OCI-LY7 (cell line): ENCODE results near the gene MYZAP. TPM values are rescaled to one million over a fixed set of nuclear protein-coding genes. Genes with fewer than 3 reads are reported as not detected.

Experiments used
- BruUV-seq: library from RNA; stranded (reverse); fragments of 400-500 nt; replicated peaks from 2 replicates; lab custom pipeline; 2021; lab: Mats Ljungman, UMichigan
- CTCF ChIA-PET: fragments of 300-600 bp; sonication (Branson Sonifier 250); formaldehyde crosslinking; loops from one replicate; lab custom pipeline; 2022; ENCODE audit warnings: antibody characterized with exemption; ENCODE audit not compliant: unreplicated experiment; lab: Charles Lee
- POLR2A ChIA-PET: fragments of 300-600 bp; sonication (Branson Sonifier 250); formaldehyde crosslinking; loops from one replicate; lab custom pipeline; 2022; ENCODE audit warnings: antibody characterized with exemption; lab: Charles Lee
- DNase-seq: peaks from one replicate; pipeline ENCODE4 v3.0.0-alpha.2; 2015; ENCODE audit warnings: low spot score
- H2AFZ ChIP-seq: fragments of 200-600 bp; sonication (generic), shearing (Covaris generic); 2 replicates; pipeline ENCODE4 v1.6.1; 2014; ENCODE audit warnings: mild to moderate bottlenecking, antibody characterized with exemption, low read length, moderate library complexity
- H3K27ac ChIP-seq: fragments of 200-600 bp; sonication (generic); 2 replicates; pipeline ENCODE4 v1.5.1; 2014; ENCODE audit warnings: mixed run types, low read depth, mild to moderate bottlenecking, moderate library complexity, low read length, inconsistent platforms; ENCODE audit not compliant: poor library complexity, severe bottlenecking
- H3K36me3 ChIP-seq: fragments of 200-600 bp; sonication (generic); 2 replicates; pipeline ENCODE4 v1.6.1; 2014; ENCODE audit warnings: mild to moderate bottlenecking, antibody characterized with exemption, low read length, moderate library complexity, mixed read lengths; ENCODE audit not compliant: insufficient read depth
- H3K4me1 ChIP-seq: fragments of 200-600 bp; sonication (generic); 2 replicates; pipeline ENCODE4 v1.5.1; 2014; ENCODE audit warnings: mild to moderate bottlenecking, low read length; ENCODE audit not compliant: insufficient read depth, poor library complexity, severe bottlenecking
- H3K4me2 ChIP-seq: fragments of 200-600 bp; sonication (generic); 2 replicates; pipeline ENCODE4 v1.6.1; 2014; ENCODE audit warnings: mild to moderate bottlenecking, low read length
- H3K4me3 ChIP-seq: fragments of 200-600 bp; sonication (generic); 2 replicates; pipeline ENCODE4 v1.5.1; 2014; ENCODE audit warnings: mild to moderate bottlenecking, low read depth, low read length; ENCODE audit not compliant: poor library complexity, severe bottlenecking
- H3K79me2 ChIP-seq: fragments of 200-600 bp; sonication (generic); 2 replicates; pipeline ENCODE4 v1.6.1; 2016; ENCODE audit warnings: low read depth, mild to moderate bottlenecking, low read length, moderate library complexity, mixed read lengths; ENCODE audit not compliant: insufficient read depth
- H3K9me2 ChIP-seq: fragments of 200-600 bp; sonication (generic); 2 replicates; pipeline ENCODE4 v1.6.1; 2016; ENCODE audit warnings: mild to moderate bottlenecking, low read length, mixed read lengths; ENCODE audit not compliant: insufficient read depth
- H3K9me3 ChIP-seq: fragments of 200-600 bp; sonication (generic); 2 replicates; pipeline ENCODE4 v1.6.1; 2014; ENCODE audit warnings: mild to moderate bottlenecking, mixed run types, low read length, mixed read lengths
- H4K20me1 ChIP-seq: fragments of 200-600 bp; sonication (generic); 2 replicates; pipeline ENCODE4 v1.6.1; 2014; ENCODE audit warnings: mild to moderate bottlenecking, antibody characterized with exemption, low read length, moderate library complexity, mixed read lengths; ENCODE audit not compliant: insufficient read depth
- CTCF ChIP-seq: fragments of 200-600 bp; sonication (generic); conservative IDR thresholded peaks from 2 replicates; pipeline ENCODE4 v1.5.1; 2014; ENCODE audit warnings: mild to moderate bottlenecking, antibody characterized with exemption, low read length, moderate library complexity, mixed read lengths
- EZH2phosphoT487 ChIP-seq: fragments of 200-600 bp; sonication (generic); IDR thresholded peaks from 2 replicates; pipeline ENCODE4 v1.6.1; 2018; ENCODE audit warnings: low read depth, borderline replicate concordance, mild to moderate bottlenecking, mixed run types, antibody characterized with exemption, low read length, moderate library complexity, mixed read lengths
- intact Hi-C: fragments of 100-400 bp; cut with micrococcal nuclease; formaldehyde crosslinking; loops from one replicate; pipeline ENCODE4 v1.10.0; 2022; ENCODE audit not compliant: unreplicated experiment
- total RNA-seq, 2 experiments: library from RNA; depleted of rRNA in 1 of 2; stranded (reverse); fragments of >200 nt in 1 of 2; shearing (Covaris generic) in 1 of 2; gene quantifications; 2 replicates each; pipeline ENCODE4 v1.2.3, GENCODE V29; 2014 to 2022

The MYZAP gene
- total RNA-seq, 2 experiments from 2014 or later = not detected

GRCh38 chr15:57631386-57632110, 39.8 kb downstream of the MYZAP start:
- H3K4me2 ChIP-seq = no peak overlapping the region
- H3K9me2 ChIP-seq = no peaks in the 10 kb centered on the region
- H2AFZ ChIP-seq = no peak overlapping the region
- ChIA-PET CTCF (no interaction called here), POLR2A (interaction anchor here (0.6 kb wide), 1 partner anchor 354 kb away, joined by 4 read pairs; no protein-coding TSS in a partner anchor)
- no peak overlapping the region for H3K4me3 ChIP-seq
- no peaks in the 10 kb centered on the region for H3K36me3 ChIP-seq
- TF ChIP-seq CTCF = no peak
- TF ChIP-seq EZH2phosphoT487 = no peak
- H3K9me3 ChIP-seq = no peaks in the 10 kb centered on the region
- H3K27ac ChIP-seq = no peak overlapping the region
- H3K79me2 ChIP-seq = no peaks in the 10 kb centered on the region
- no peak for DNase-seq
- no peaks in the 10 kb centered on the region for H4K20me1 ChIP-seq
- H3K4me1 ChIP-seq = no peaks in the 10 kb centered on the region
- no TSS peak for BruUV-seq
- intact Hi-C loops = no loop called here

GRCh38 chr15:57634290-57634689, 42.6 kb downstream of the MYZAP start:
- TF ChIP-seq CTCF (no peak), EZH2phosphoT487 (no peak)
- Histone ChIP-seq H3K36me3 (no peaks in the 10 kb centered on the region), H4K20me1 (no peaks in the 10 kb centered on the region), H3K9me3 (no peaks in the 10 kb centered on the region), H3K79me2 (no peaks in the 10 kb centered on the region), H3K4me3 (no peak overlapping the region), H3K4me1 (no peaks in the 10 kb centered on the region), H3K4me2 (no peak overlapping the region), H3K9me2 (no peaks in the 10 kb centered on the region), H3K27ac (no peak overlapping the region), H2AFZ (no peak overlapping the region)
- ChIA-PET CTCF (no interaction called here), POLR2A (no interaction called here)
- BruUV-seq = no TSS peak
- intact Hi-C loops = no loop called here
- no peak for DNase-seq

GRCh38 chr15:57635300-57635909, 43.7 kb downstream of the MYZAP start:
- Histone ChIP-seq H3K4me3 (no peak overlapping the region), H3K9me3 (no peaks in the 10 kb centered on the region), H3K79me2 (no peaks in the 10 kb centered on the region), H3K27ac (no peak overlapping the region), H3K4me2 (no peak overlapping the region), H3K9me2 (no peaks in the 10 kb centered on the region), H3K4me1 (no peaks in the 10 kb centered on the region), H2AFZ (no peak overlapping the region), H3K36me3 (no peaks in the 10 kb centered on the region), H4K20me1 (no peaks in the 10 kb centered on the region)
- TF ChIP-seq EZH2phosphoT487 = no peak
- no peak for DNase-seq
- intact Hi-C loops = no loop called here
- CTCF ChIA-PET = no interaction called here
- no TSS peak for BruUV-seq
- POLR2A ChIA-PET = no interaction called here
